NCI-H2196 (cell line): Measurements from ENCODE around the gene TIGAR.

ENCODE experiments used
- DNase-seq: peaks from one replicate; lab custom pipeline; 2025; ENCODE audit not compliant: unreplicated experiment; lab: John Stamatoyannopoulos, UW

The TIGAR gene

DNA sequence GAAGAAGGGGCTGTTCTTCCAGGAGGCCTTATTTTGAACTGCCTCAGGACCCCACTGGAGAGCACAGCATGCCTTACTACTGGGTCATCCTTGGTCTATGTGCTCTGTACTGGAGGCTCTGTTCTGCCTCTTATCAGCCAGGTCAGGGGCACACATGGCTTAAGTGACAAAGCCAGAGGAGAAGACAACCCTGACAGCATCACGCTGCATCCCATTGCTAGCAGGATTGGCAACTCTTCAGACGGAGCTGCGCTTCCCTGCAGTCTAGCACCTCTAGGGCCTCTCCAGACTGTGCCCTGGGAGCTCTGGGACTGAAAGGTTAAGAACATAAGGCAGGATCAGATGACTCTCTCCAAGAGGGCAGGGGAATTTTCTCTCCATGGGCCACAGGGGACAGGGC, 17.3 kb upstream of the TIGAR start:
- no peak for DNase-seq

DNA sequence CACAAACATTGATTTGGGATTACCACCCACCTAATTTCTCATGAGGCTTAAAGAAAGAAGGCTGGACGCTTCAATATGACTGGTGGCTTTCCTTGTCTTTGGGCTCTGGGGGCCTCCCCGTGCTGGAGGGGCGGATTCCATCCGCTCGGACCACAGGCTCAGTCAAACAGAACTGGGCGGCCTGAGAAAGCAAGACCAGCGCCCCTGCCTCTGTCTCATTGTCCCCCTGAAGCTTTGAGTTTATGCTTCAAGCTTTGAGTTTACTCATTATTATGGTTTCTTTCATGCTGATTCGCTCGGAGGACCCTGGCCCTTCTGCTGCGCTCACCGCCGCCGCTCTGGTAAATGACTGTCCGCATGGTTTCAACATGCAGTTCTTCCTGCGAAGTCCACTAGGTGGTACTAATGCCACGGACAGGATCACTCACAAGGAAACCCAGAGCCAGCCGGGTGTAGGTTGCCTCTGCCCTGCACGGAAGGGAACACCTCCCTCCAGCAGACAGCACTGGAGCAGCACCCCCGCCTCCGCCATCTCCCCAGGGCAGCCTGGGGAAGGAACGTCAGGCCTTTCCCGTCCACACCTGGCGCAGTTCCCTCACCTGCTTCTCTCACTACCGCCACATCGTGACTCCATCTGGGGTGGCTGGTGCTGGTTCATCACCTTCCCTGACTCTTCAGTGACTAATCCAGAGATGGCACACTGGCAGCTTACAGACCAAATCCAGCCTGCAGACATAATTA, 13.2 kb upstream of the TIGAR start:
- peak; percentile 54 for DNase-seq

GRCh38 chr12:4308334-4308950, 12.6 kb upstream of the TIGAR start:
- DNase-seq, result no peak

DNA sequence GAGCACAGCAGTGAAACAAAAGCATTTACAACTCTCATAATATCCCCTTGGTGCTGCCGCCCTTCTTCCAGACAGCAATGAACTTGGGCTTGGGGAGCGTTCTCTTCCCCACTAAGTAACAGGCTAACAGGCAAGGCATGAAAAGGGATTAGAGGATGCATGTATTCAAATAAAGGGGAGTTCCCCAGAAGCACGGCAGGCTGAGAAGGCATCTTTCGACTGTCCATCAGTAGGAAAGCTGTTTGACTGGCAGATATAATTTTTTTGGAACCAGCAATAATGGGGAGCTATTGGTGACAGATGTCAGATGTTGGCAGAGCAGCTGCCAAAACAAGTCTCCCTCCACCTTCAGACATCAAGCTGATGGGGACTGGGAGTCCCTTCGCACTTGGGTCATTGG, 9.2 kb upstream of the TIGAR start:
- no peak for DNase-seq

DNA sequence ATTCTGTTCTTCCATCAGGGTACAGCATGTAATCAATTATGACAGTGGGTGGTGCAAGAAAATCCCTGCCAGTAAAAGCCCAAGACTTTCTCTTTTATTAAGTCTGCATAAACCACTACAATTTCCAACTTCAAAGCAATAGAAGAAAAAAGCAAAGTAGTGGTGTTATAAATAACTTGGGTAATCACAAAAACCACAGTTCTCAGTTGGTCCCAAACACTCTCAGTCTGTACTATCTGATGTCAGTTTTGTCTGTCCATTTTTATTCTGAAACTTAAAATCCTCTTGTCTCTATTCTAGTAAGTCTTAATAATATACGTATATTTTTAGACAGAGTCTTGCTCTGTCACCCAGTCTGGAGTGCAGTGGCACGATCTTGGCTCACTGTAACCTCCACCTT, 8.8 kb upstream of the TIGAR start:
- no peak for DNase-seq

DNA sequence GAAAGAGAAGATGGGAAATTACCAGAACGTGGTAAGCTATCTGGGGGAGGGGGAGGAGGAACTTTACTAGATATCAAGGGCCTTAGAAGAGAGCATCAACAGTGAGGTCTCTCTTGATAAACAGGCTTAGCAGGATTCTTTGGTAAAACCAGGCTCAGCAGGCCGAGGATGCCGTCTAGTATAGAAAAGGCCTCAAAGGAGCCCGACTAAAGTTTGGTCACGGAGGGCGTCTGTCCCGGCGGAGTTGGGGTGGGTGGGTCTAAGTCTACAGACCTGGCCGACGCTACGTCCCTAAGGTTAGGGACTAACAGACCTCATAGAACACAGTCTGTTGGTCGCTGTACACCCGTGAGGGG, 538 bp upstream of the TIGAR start:
- no peak for DNase-seq

GRCh38 chr12:4322726-4323125, 1.7 kb downstream of the TIGAR start:
- DNase-seq, result no peak

- no peak for DNase-seq
Measured at GRCh38 chr12:4323396-4323795, 2.4 kb downstream of the TIGAR start.

DNA sequence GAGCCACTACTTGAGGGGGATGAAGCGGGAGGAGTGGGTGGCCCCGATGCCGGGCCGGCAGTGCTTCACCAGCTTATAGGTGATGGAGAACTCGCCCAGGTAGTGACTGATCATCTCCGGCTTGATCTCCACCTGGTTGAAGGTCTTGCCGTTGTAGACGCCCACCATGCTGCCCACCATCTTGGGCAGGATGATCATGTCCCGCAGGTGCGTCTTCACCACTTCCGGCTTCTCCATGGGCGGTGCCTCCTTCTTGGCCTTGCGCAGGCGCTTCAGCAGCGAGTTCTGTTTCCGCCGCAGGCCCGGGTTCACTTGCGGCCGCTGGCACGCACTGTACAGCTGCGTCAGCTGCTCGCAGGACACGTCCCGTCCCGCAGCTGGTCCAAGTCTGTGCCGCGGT, 3.4 kb downstream of the TIGAR start:
- DNase-seq, result no peak

- no peak for DNase-seq
Measured at GRCh38 chr12:4325966-4326365, 5.0 kb downstream of the TIGAR start.

DNA sequence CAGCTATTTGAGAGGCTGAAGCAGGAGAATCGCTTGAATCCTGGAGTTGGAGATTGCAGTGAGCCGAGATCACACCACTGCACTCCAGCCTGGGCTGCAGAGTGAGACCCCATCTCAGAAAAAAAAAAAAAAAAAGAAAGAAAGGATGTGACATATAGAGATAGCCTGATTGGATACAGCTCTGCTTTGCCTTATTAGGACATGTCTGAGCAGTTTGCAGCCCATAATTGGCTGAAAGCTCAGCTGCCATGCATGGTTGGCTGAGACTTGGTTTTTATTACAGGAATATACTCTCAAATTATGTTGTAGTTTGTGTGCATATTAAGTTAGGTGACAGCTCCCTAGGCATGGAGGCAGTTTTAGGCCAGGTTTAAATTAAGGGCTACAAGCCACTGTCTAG, 6.3 kb downstream of the TIGAR start:
- DNase-seq, result no peak

GRCh38 chr12:4330203-4330602, 9.2 kb downstream of the TIGAR start:
- DNase-seq, result no peak

DNA sequence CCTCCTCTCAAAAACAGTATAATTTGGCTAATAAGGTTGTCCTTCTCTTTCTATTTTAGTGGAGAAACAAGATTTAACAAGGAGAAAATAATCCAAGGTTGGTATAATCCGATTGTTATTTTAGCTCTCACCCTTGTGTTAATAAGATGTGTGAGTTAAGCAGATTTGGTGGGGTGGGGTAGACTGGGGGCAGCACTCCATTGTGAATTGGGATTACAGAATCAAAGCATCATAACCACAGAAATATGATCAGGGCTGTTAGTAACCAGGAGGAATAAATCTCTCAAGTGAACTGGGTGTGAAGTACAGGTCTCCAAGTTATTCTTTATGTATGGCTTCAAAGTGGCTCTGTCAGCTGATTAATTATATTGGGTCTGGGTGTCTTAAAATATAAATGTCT, 10.2 kb downstream of the TIGAR start:
- no peak for DNase-seq

GRCh38 chr12:4331842-4332241, 10.8 kb downstream of the TIGAR start:
- DNase-seq, result no peak

- DNase-seq, result no peak
Measured at GRCh38 chr12:4346931-4347330, 25.9 kb downstream of the TIGAR start.

GRCh38 chr12:4353785-4354208, 32.8 kb downstream of the TIGAR start:
- DNase-seq, result peak; percentile 1

GRCh38 chr12:4355156-4356040, 34.4 kb downstream of the TIGAR start:
- DNase-seq, result no peak

GRCh38 chr12:4356041-4356327, 35.0 kb downstream of the TIGAR start:
- no peak for DNase-seq

GRCh38 chr12:4366090-4366489, 45.1 kb downstream of the TIGAR start:
- no peak for DNase-seq

- DNase-seq, result no peak
Measured at GRCh38 chr12:4369548-4369947, 48.5 kb downstream of the TIGAR start.

GRCh38 chr12:4370265-4370664, 49.3 kb downstream of the TIGAR start:
- no peak for DNase-seq

DNA sequence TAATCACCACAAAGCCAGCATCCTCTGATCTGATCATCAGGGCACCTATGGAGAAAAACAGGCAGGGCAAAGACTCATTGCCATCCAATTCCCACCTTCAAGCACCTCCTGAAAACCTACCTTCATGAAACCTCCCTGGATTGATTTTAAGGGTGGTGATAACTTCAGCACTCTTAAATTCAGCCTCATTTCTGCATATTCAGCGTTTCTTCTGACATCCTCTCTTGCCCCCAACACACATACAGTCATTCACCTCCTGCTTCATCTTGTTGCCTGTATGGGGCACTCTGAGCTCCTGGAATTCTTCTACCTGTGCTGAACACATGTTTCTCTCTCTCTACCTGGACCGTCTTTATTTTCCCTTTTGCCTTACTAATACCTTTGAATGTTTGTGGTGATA, 51.6 kb downstream of the TIGAR start:
- DNase-seq, result no peak
